GM12878 (cell line): ENCODE measurements around the gene TRIAP1. TPM values are rescaled to one million over a fixed set of nuclear protein-coding genes. Genes with fewer than 3 reads are reported as not detected.

Experiments used
- ATAC-seq: fragments of 200-7000 bp; cut with Tn5 transposase; 3 replicates; pipeline ENCODE4 v1.9.1; 2020; ENCODE audit warnings: mild to moderate bottlenecking, moderate library complexity
- BruUV-seq: library from RNA; stranded (reverse); fragments of 400-500 nt; replicated peaks from 2 replicates; lab custom pipeline; 2021; lab: Mats Ljungman, UMichigan
- CTCF ChIA-PET: fragments of 300-600 bp; sonication (Branson Sonifier 250); formaldehyde crosslinking; extraction: SDS; loops from one replicate; lab custom pipeline; 2021; ENCODE audit warnings: inconsistent platforms; lab: Yijun Ruan, JAX
- POLR2A ChIA-PET: fragments of 350-600 bp; formaldehyde crosslinking; extraction: SDS; loops from one replicate; lab custom pipeline; 2021; ENCODE audit warnings: inconsistent platforms; lab: Charles Lee
- RAD21 ChIA-PET: fragments of 300-600 bp; sonication (Branson Sonifier 250); formaldehyde crosslinking; loops from one replicate; lab custom pipeline; 2023; ENCODE audit warnings: antibody characterized with exemption; ENCODE audit not compliant: unreplicated experiment; lab: Charles Lee
- SMC1A ChIA-PET: fragments of 300-600 bp; sonication (Branson Sonifier 250); formaldehyde crosslinking; loops from one replicate; lab custom pipeline; 2023; ENCODE audit not compliant: unreplicated experiment, uncharacterized antibody; lab: Charles Lee
- DNase-seq: peaks from one replicate; pipeline ENCODE4 v3.0.0-alpha.2; 2011; ENCODE audit warnings: low read depth, low spot score
- FAIRE-seq: peaks from 3 replicates; lab custom pipeline; 2011; peaks lifted over from hg19 to GRCh38; lab: Jason Lieb, UNC
- H2AFZ ChIP-seq: 2 replicates; pipeline ENCODE4 v1.6.0; 2011; ENCODE audit warnings: low read depth, low read length, control low read depth; ENCODE audit not compliant: control insufficient read depth
- H3K27ac ChIP-seq: 2 replicates; pipeline ENCODE4 v1.5.1; 2011; ENCODE audit warnings: control low read depth; ENCODE audit not compliant: control insufficient read depth, insufficient read depth
- H3K27me3 ChIP-seq, 2 experiments: replicated peaks in 1 of 2; 2 replicates each; pipeline versions ENCODE4 v1.6.0 to v1.6.1; 2011; ENCODE audit warnings: low read length in 1 of 2; ENCODE audit not compliant: control insufficient read depth in 2 of 2, insufficient read depth in 2 of 2
- H3K36me3 ChIP-seq, 2 experiments: 2 replicates each; pipeline ENCODE4 v1.5.1; 2011; ENCODE audit warnings: low read length in 1 of 2; ENCODE audit not compliant: control insufficient read depth in 2 of 2, insufficient read depth in 2 of 2
- H3K4me1 ChIP-seq: 2 replicates; pipeline ENCODE4 v1.6.1; 2011; ENCODE audit warnings: mild to moderate bottlenecking, low read length, moderate library complexity, mixed read lengths; ENCODE audit not compliant: control insufficient read depth, insufficient read depth
- H3K4me2 ChIP-seq: 2 replicates; pipeline ENCODE4 v1.6.0; 2011; ENCODE audit warnings: control low read depth; ENCODE audit not compliant: control insufficient read depth, insufficient read depth
- H3K4me3 ChIP-seq: fragments of 200-600 bp; sonication (generic); 2 replicates; pipeline ENCODE4 v1.5.1; 2016
- H3K79me2 ChIP-seq: 2 replicates; pipeline ENCODE4 v1.6.0; 2011; ENCODE audit warnings: low read length; ENCODE audit not compliant: control insufficient read depth, insufficient read depth
- H3K9ac ChIP-seq: 2 replicates; pipeline ENCODE4 v1.8.0; 2011; ENCODE audit warnings: low read length, control low read depth, mixed read lengths; ENCODE audit not compliant: control insufficient read depth, insufficient read depth
- H3K9me3 ChIP-seq: replicated peaks from 3 replicates; pipeline ENCODE4 v1.5.1; 2011; ENCODE audit warnings: mild to moderate bottlenecking, low read length; ENCODE audit not compliant: control insufficient read depth, insufficient read depth
- H4K20me1 ChIP-seq: 2 replicates; pipeline ENCODE4 v1.6.0; 2011; ENCODE audit not compliant: control insufficient read depth, insufficient read depth
- BHLHE40 ChIP-seq, 2 experiments: fragments of 450-650 bp in 1 of 2; IDR thresholded peaks; 2 replicates each; pipeline ENCODE4 v1.6.1; 2011 to 2017; ENCODE audit warnings: low read depth in 2 of 2, borderline replicate concordance in 1 of 2, improper control_type of control experiment in 1 of 2, low read length in 1 of 2, mild to moderate bottlenecking in 1 of 2
- CBX3 ChIP-seq: fragments of 200-600 bp; sonication (generic); IDR thresholded peaks from 2 replicates; pipeline ENCODE4 v1.6.1; 2016; ENCODE audit warnings: low read depth, borderline replicate concordance
- CREB1 ChIP-seq: IDR thresholded peaks from 2 replicates; pipeline ENCODE4 v1.6.1; 2012; ENCODE audit warnings: low read depth, mild to moderate bottlenecking, inconsistent platforms
- EED ChIP-seq: sonication (generic); IDR thresholded peaks from 2 replicates; pipeline ENCODE4 v1.6.1; 2016; ENCODE audit warnings: antibody characterized with exemption, low read depth
- MYC ChIP-seq: IDR thresholded peaks from 2 replicates; pipeline ENCODE4 v1.6.1; 2011; ENCODE audit warnings: mild to moderate bottlenecking, low read length, moderate library complexity, inconsistent platforms; ENCODE audit not compliant: insufficient read depth, insufficient replicate concordance, insufficient read length, severe bottlenecking
- SMC3 ChIP-seq: IDR thresholded peaks from 2 replicates; pipeline ENCODE4 v1.6.1; 2011; ENCODE audit warnings: low read length, improper control_type of control experiment, borderline replicate concordance
- WGBS: methylation state at CpG from one replicate; pipeline ENCODE4 v1.1.6; 2016; ENCODE audit warnings: low lambda C conversion rate; ENCODE audit not compliant: insufficient replicate concordance, insufficient coverage; ENCODE audit errors: missing lambda C conversion rate; 5-methylcytosine and 5-hydroxymethylcytosine counted together
- in situ Hi-C: fragments of 300-500 bp; cut with MboI; formaldehyde crosslinking; loops from 9 replicates; pipeline ENCODE4 v1.14.3; 2018; ENCODE audit warnings: mixed read lengths
- intact Hi-C: fragments of 100-400 bp; cut with micrococcal nuclease; formaldehyde crosslinking; loops from one replicate; pipeline ENCODE4 v1.14.2; 2022; ENCODE audit not compliant: unreplicated experiment
- polyA plus RNA-seq, 11 experiments: library from polyadenylated mRNA; depleted of rRNA in 4 of 11; unstranded in 6 of 11; stranded (reverse) in 5 of 11; fragments of >200 nt; fragmentation: Nextera tagmentation in 4 of 11; fragmentation: Illumina TruSeq in 1 of 11; extraction: Ambion mirVana in 4 of 11; extraction: Trizol in 1 of 11; gene quantifications; 1 replicate in 1 of 11; 2 replicates in 10 of 11; pipeline versions ENCODE4 v1.2.1 to v1.2.3, GENCODE V29; 2011 to 2016; ENCODE audit warnings: inconsistent platforms in 2 of 11, missing spikeins in 2 of 11, low read depth in 1 of 11
- total RNA-seq, 4 experiments: library from RNA; depleted of rRNA in 3 of 4; stranded (reverse); fragments of >200 nt in 3 of 4; fragmentation: Illumina TruSeq in 1 of 4; extraction: Trizol in 1 of 4; gene quantifications; 2 replicates each; pipeline versions ENCODE4 v1.2.1 to v1.2.3, GENCODE V29; 2013 to 2021
- TF ChIP-seq, protein P1 (sequence below): fragments of 150-350 bp; IDR thresholded peaks from 2 replicates; pipeline ENCODE4 v1.6.1; 2014; ENCODE audit warnings: mild to moderate bottlenecking, low read depth, low read length

TRIAP1 gene
- total and polyA plus RNA-seq, 10 of the 15 experiments (the other 5 are each of a cell fraction or from before 2014, with no cell fraction given) = 44.8 to 346 (median 80.8) TPM

DNA sequence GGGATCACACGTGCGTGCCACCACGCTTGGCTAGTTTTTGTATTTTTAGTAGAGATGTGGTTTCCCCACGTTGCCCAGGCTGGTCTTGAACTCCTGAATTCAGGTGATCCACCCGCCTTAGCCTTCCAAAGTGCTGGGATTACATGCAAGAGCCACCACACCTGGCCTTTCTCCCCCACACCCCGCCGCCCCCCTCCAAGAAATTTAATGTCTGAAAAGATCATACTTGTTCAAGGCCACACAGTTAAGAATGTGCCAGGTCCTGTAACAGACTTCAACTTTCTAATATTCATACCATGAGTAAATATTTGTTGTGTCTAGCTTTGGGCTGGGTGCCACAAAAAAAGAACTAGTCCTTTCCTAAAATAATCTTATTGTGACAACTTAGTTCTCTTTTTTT, 9.1 kb upstream of the TRIAP1 start:
- no peak for ATAC-seq
- 83% methylated on average over 7 of the region's 7 CpGs for WGBS
- Histone ChIP-seq H3K4me1 (no peaks in the 10 kb centered on the region), H3K4me2 (no peak overlapping the region), H3K9ac (no peak overlapping the region), H4K20me1 (no peaks in the 10 kb centered on the region), H3K27ac (no peak overlapping the region), H3K4me3 (no peak overlapping the region), H3K27me3 (no peaks in the 10 kb centered on the region), H3K79me2 (no peaks in the 10 kb centered on the region), H3K36me3 (peaks cover 14 to 34% of the 10 kb centered on the region in 2 experiments), H3K9me3 (no peaks in the 10 kb centered on the region), H2AFZ (no peak overlapping the region)
- no peak for FAIRE-seq
- ChIA-PET POLR2A (interaction anchor here (0.6 kb wide), 1 partner anchor 39 kb away, joined by 3 read pairs; no protein-coding TSS in a partner anchor), SMC1A (interaction anchor here (0.6 to 2.4 kb wide), 2 partner anchors 13 to 106 kb away, joined by 3 to 5 read pairs; no protein-coding TSS in a partner anchor), RAD21 (no interaction called here), CTCF (interaction anchor here (0.6 to 4.3 kb wide), 4 partner anchors 12 to 48 kb away, joined by 3 to 39 read pairs (median 6); partner anchors contain the start of gene SRSF9)
- DNase-seq = no peak
- no TSS peak for BruUV-seq
- TF ChIP-seq SMC3 = no peak
- TF ChIP-seq, protein P1, sequence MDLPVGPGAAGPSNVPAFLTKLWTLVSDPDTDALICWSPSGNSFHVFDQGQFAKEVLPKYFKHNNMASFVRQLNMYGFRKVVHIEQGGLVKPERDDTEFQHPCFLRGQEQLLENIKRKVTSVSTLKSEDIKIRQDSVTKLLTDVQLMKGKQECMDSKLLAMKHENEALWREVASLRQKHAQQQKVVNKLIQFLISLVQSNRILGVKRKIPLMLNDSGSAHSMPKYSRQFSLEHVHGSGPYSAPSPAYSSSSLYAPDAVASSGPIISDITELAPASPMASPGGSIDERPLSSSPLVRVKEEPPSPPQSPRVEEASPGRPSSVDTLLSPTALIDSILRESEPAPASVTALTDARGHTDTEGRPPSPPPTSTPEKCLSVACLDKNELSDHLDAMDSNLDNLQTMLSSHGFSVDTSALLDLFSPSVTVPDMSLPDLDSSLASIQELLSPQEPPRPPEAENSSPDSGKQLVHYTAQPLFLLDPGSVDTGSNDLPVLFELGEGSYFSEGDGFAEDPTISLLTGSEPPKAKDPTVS = no peak
- no peak for TF ChIP-seq CREB1
- TF ChIP-seq BHLHE40 (IDR thresholded peaks at IDR 0.05; ENCODE audit: borderline replicate concordance in 1 of 2, low read depth in 2 of 2, low read length in 1 of 2) = no peak
- no peak for TF ChIP-seq MYC
- no peak for TF ChIP-seq CBX3
- no peak for TF ChIP-seq EED
- in situ Hi-C loops (no loop called here), intact Hi-C loops (no loop called here)
